Frontal cortex (tissue), 4 donors: Measurements from ENCODE around the gene SLC35F4. TPM values are rescaled to one million over a fixed set of nuclear protein-coding genes. Genes with fewer than 3 reads are reported as not detected.
"Not testable (repeated sequence)": the region's sequence is repeated elsewhere in the genome, so short reads cannot be mapped to it uniquely, and the experiment has no call there.

Experiments
- DNase-seq, 2 donors: peaks; one replicate each; pipeline ENCODE4 v3.0.0; 2012; ENCODE audit warnings: low spot score in 2 of 2
- FAIRE-seq: peaks from 2 replicates; lab custom pipeline; 2012; peaks lifted over from hg19 to GRCh38; lab: Jason Lieb, UNC
- total RNA-seq: library from RNA; depleted of rRNA; stranded (reverse); fragments of >200 nt; gene quantifications from one replicate; pipeline ENCODE4 v1.2.3, GENCODE V29; 2014
- donor health status: control.
- donor health status: control.
- donor health status: control.

The SLC35F4 gene
- 4.5 TPM for total RNA-seq

- peak in 1 of 2 donors; percentile 25 for DNase-seq
- FAIRE-seq = no peak
These were observed at the start of gene SLC35F4 for GRCh38 chr14:57865403-57866198. Gene SLC35F4, minus strand, starts transcription at chr14:57866092.

DNA sequence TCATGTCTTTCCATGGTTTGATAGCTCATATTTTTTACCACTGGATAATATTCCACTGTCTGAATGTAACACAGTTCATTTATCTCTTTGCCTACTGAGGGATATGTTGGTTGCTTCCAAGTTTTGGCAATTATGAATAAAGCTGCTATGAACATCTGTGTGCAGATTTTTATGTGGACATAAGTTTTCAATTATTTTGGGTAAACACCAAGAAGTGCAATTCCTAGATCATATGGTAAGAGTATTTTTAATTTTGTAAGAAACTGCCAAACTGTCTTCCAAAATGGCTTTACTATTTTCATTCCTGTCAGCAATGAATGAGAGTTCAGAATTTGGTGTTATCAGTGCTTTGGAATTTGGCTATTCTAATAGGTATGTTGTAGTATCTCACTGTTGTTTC lies 43.7 kb upstream of the SLC35F4 start:
- no peak for FAIRE-seq

DNA sequence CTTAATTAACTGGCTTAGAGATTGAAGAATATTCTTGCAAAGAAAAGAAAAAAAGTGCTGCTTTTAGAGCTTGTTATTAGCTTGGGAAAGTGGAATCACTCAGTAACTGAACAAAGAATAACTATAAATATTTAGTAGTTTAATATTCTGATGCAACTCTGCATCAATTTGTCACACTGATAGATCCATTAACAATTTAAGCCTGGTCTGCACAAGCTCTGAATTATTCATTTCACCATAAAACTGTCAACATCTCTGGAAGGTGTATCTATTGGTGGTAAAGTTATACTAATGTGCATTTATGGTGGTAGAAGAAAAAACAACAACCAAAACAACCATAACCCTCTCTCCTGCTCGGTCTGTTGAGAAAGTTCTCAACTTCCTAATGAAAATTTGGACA lies 38.1 kb upstream of the SLC35F4 start:
- FAIRE-seq (no peak), DNase-seq (no peak)

More for the DNA sequence above, 43.7 kb upstream of the SLC35F4 start:
- no peak for DNase-seq

GRCh38 chr14:57898837-57899572 lies 33.1 kb upstream of the SLC35F4 start:
- DNase-seq = no peak
- no peak for FAIRE-seq

GRCh38 chr14:57897144-57897748 lies 31.4 kb upstream of the SLC35F4 start:
- no peak for FAIRE-seq
- DNase-seq = no peak

DNA sequence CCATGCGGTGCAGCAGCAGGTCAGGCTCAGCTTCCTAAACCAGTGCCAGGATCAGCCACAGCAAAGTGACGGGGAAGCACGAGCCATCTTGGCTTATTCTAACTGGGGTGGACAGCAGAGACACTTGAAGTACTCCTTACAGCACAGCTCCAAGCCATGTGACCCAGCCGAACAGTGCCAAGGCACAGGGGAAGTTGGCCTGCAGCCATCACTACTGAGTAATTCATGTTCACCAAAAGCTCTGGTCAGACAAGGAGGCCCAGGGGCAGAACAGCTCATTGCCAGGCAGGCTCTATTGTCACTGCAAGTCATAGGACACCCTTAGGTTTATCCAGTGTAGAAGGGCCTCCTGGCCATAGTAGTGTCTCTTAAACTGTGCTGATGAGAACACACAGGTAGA lies 23.4 kb upstream of the SLC35F4 start:
- FAIRE-seq (no peak), DNase-seq (no peak)

DNA sequence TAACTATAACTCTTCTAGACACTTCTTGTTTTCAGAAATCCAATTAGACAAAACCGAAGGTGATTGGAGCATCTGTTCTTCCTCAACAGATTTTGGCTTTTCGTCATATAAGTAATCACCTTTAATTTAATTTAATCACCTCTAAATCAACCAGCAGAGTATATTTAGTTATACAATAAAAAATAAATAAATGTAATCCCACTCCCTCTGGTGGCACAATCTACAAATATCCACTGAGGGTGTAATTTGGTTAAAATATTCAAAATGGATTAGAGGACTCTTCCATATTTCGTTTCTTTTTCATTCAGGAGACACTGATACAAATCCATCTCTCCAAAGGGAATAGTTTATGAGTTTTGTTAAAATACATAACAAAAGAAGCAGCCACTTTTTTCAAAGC lies 18.3 kb upstream of the SLC35F4 start:
- no peak for FAIRE-seq

DNA sequence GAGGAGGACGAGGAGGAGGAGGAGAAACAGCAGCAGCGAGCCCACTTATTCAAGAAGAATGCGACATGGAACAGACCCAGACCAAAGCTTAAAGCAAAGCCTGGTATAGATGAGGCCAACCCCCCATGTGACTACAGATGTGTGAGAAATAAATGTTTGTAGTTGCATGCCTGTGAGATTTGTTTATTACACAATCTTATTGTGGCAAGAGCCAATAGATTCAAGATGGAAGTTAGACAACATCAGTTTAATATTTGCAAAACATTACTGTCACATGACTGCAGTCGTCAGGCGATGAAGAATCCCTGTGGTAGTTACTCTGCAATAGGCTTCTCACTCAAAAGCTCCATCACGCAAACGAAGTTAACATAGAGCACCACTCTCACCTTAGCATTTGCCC lies 17.2 kb upstream of the SLC35F4 start:
- no peak for DNase-seq
- FAIRE-seq = no peak

More for the DNA sequence above, 18.3 kb upstream of the SLC35F4 start:
- DNase-seq = no peak

- FAIRE-seq (no peak), DNase-seq (no peak)
These were observed 13.6 kb upstream of the SLC35F4 start for GRCh38 chr14:57879516-57879915.

DNA sequence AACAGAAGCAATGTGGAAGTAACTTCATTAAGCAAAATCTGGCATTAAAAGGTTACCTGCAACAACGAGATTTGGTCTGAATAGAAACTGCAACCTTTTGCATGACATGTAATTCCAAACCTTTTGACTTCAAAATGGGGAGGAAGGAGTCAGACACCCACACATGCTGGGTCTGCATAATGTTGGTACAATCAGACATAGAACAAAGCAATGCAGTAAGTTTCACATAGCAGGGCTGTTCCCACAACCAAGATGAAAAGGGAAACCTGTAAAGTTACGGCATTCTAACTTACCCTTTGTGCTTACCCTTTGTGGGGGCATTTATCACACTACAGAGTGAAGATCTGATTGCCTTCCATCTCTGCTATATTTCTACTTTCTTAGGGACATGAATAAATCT lies 10.1 kb upstream of the SLC35F4 start:
- FAIRE-seq (no peak), DNase-seq (no peak)

DNA sequence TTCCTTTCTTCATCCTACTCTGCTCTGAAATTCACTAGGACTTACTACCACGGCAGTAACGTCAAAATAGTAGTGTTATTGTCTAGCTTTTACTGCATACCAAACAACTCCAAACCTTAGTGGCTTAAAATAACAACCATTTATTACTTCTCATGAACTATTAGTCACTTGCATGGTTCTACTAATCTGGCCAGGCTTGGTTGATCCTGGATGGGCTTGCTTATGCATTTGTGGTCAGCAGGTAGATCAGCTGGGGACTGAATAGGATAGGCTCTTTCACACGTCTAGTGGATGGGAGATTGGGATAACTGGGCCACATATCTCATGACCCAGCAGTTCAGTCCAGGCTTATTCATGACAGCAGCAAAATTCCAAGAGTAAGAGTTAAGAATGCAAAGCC lies 9.4 kb upstream of the SLC35F4 start:
- DNase-seq (no peak), FAIRE-seq (no peak)

DNA sequence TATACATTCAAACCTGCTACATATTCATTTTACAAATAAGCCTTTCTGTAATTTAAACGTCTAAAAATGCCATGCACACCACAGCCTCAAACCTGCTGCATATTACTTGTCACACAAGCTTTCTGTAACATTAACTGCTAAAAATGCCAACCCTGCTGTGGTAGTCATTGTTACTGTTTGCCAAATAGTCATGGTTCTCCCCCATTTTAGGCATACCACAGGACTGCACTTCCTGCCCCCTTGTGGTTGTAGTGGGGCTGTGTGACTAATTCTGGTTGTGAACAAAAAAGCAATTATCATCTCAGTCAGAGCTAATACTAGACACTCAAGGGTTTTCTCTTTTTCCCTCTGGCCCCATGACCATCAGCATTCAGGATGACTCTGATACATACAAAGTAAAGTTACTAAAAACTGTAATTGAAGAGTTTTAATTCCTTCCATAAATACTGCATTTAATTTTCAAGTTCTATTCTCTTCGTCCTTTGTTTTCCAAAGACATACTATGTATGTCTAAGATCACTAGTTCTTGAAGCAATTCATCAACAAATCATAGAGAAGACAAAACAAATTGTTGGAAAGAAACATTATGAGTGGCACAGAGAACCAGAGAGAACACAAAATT lies 5.7 kb upstream of the SLC35F4 start:
- peak in 1 of 2 donors; percentile 14 for DNase-seq
- no peak for FAIRE-seq

GRCh38 chr14:57870686-57871457 lies 5.0 kb upstream of the SLC35F4 start:
- no peak for DNase-seq
- FAIRE-seq = no peak

DNA sequence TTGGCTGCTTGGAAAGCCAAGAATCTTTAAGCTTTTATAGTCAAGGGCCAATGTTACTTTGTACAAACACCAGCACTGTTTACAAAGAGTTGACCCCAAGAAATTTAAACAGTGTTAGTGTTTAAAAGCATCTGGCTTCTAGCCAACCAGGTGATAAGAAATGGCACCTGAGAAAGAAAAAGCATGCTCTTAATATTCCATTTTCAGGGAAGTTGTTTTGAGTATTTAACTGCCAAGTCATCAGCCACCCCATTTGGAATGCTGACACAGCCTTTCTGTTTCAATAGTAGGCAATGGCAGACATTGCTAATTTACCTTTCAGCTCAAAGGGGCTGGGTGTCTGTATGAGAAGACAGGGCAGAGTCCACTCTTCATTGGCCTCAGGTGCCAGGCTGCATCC lies 3.7 kb upstream of the SLC35F4 start:
- no peak for FAIRE-seq
- DNase-seq = no peak

DNA sequence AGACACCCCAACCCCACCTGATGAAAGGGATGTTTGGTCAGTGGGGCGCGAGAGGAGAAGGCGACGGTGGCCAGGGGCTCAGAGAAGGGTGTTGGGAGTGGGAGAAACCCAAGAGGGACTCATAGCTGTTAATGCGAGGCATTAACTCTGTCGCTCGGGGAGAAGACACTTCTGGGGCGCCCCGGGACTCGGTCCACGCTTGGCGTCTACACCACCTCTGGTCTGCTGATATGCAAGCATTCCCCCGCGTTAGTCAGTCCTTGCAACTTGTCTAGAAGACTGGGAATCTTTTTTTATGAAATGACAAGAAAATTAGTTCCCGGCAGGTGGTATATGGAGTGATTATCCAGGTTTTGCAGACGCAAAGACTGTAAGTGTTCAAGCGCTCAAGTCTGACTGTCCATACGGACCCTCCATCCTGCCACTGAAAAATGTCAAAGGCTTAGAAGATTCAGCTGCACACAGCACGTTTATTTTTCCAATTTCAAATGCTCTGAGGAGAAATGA lies 360 bp upstream of the SLC35F4 start:
- FAIRE-seq (no peak), DNase-seq (no peak)

GRCh38 chr14:57865066-57865402 lies 858 bp downstream of the SLC35F4 start:
- FAIRE-seq (no peak), DNase-seq (peak in 1 of 2 donors; percentile 17)

GRCh38 chr14:57864659-57865058 lies 1.2 kb downstream of the SLC35F4 start:
- DNase-seq (no peak), FAIRE-seq (no peak)

- no peak for DNase-seq
These were observed 2.4 kb downstream of the SLC35F4 start for GRCh38 chr14:57863471-57863870.

GRCh38 chr14:57855666-57856065 lies 10.2 kb downstream of the SLC35F4 start:
- FAIRE-seq, DNase-seq: not testable (repeated sequence)

More at GRCh38 chr14:57863471-57863870, 2.4 kb downstream of the SLC35F4 start:
- no peak for FAIRE-seq

DNA sequence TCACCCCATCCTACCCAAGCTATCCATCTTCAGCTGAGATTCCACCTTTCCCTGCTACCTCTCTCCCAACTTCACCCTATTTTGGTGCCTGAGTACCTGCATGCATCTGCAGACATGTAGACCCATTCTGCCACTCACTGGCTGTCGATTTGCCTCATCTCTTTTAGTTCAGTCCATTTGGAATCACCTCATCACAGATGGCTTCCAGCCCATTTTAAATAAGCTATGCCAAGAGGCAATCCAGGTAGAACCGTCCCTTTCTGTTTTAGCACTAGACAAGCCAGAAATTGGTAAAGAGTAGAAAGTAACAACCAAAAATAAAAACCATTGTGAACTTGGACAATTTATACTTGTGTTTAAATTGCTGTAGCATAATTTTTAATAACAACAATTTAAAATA lies 11.3 kb downstream of the SLC35F4 start:
- DNase-seq = no peak
- no peak for FAIRE-seq
